H1 (cell line): Measurements from ENCODE around the gene RASGEF1B. TPM values are rescaled to one million over a fixed set of nuclear protein-coding genes. Genes with fewer than 3 reads are reported as not detected.

Experiments
- CTCF ChIA-PET: fragments of 300-600 bp; sonication (Branson Sonifier 250); formaldehyde crosslinking; loops from one replicate; lab custom pipeline; 2021; ENCODE audit not compliant: partially characterized antibody; lab: Charles Lee
- POLR2A ChIA-PET: fragments of 300-600 bp; sonication (Branson Sonifier 250); formaldehyde crosslinking; loops from one replicate; lab custom pipeline; 2021; ENCODE audit warnings: inconsistent platforms; ENCODE audit not compliant: partially characterized antibody; lab: Charles Lee
- DNase-seq, 2 experiments: peaks; one replicate each; pipeline versions ENCODE4 v3.0.0 to v3.0.0-alpha.2; 2010 to 2022; ENCODE audit warnings: low spot score in 2 of 2, low read depth in 1 of 2, mixed read lengths in 1 of 2
- FAIRE-seq: peaks from 2 replicates; lab custom pipeline; 2011; peaks lifted over from hg19 to GRCh38; lab: Jason Lieb, UNC
- H2AFZ ChIP-seq: 2 replicates; pipeline ENCODE4 v1.8.1; 2012; ENCODE audit warnings: low read length, inconsistent platforms
- H2AK5ac ChIP-seq: 2 replicates; pipeline ENCODE4 v1.6.1; 2013; ENCODE audit warnings: low read depth, low read length
- H2BK120ac ChIP-seq: replicated peaks from 2 replicates; pipeline ENCODE3; 2013; ENCODE audit warnings: low read depth, low read length, inconsistent platforms
- H2BK12ac ChIP-seq: 2 replicates; pipeline ENCODE4 v1.6.1; 2013; ENCODE audit warnings: low read depth, low read length
- H2BK15ac ChIP-seq: 2 replicates; pipeline ENCODE4 v1.6.1; 2013; ENCODE audit warnings: low read length
- H2BK20ac ChIP-seq: 2 replicates; pipeline ENCODE4 v1.6.1; 2013; ENCODE audit warnings: low read length
- H2BK5ac ChIP-seq: 2 replicates; pipeline ENCODE4 v1.6.1; 2013; ENCODE audit warnings: low read depth, low read length
- H3K14ac ChIP-seq: 2 replicates; pipeline ENCODE4 v1.6.1; 2013; ENCODE audit warnings: inconsistent platforms; ENCODE audit not compliant: insufficient read length
- H3K18ac ChIP-seq: 2 replicates; pipeline ENCODE4 v1.6.1; 2013; ENCODE audit warnings: low read length; ENCODE audit errors: extremely low read depth
- H3K23ac ChIP-seq: 2 replicates; pipeline ENCODE4 v1.6.1; 2013; ENCODE audit warnings: inconsistent platforms; ENCODE audit not compliant: insufficient read length
- H3K23me2 ChIP-seq: 2 replicates; pipeline ENCODE4 v1.6.1; 2013; ENCODE audit warnings: low read depth, low read length
- H3K27ac ChIP-seq: 2 replicates; pipeline ENCODE4 v1.6.1; 2011; ENCODE audit warnings: low read depth, low read length, inconsistent platforms
- H3K27me3 ChIP-seq, 4 experiments: replicated peaks in 1 of 4; 1 replicate in 1 of 4; 2 replicates in 3 of 4; pipeline versions ENCODE4 v1.6.1 to v1.8.1; 2011 to 2013; ENCODE audit warnings: low read length in 3 of 4, mild to moderate bottlenecking in 3 of 4, inconsistent platforms in 2 of 4, mixed read lengths in 2 of 4, moderate library complexity in 1 of 4; ENCODE audit not compliant: control insufficient read depth in 3 of 4, insufficient read depth in 3 of 4; ENCODE audit errors: extremely low read depth in 1 of 4
- H3K36me3 ChIP-seq, 4 experiments: 2 replicates each; pipeline versions ENCODE4 v1.6.1 to v1.8.1; 2011 to 2013; ENCODE audit warnings: mild to moderate bottlenecking in 4 of 4, low read length in 3 of 4, moderate library complexity in 2 of 4, control low read depth in 1 of 4, inconsistent platforms in 1 of 4; ENCODE audit not compliant: insufficient read depth in 4 of 4, control insufficient read depth in 2 of 4
- H3K4ac ChIP-seq: replicated peaks from 2 replicates; pipeline ENCODE3; 2013; ENCODE audit warnings: low read length, low read depth, mixed read lengths, inconsistent platforms; ENCODE audit not compliant: insufficient read length
- H3K4me1 ChIP-seq, 4 experiments: replicated peaks in 1 of 4; 1 replicate in 1 of 4; 2 replicates in 3 of 4; pipeline versions ENCODE4 v1.6.1 to v1.8.1; 2011 to 2013; ENCODE audit warnings: low read length in 3 of 4, inconsistent platforms in 2 of 4, mixed read lengths in 1 of 4; ENCODE audit not compliant: insufficient read depth in 4 of 4, control insufficient read depth in 3 of 4
- H3K4me2 ChIP-seq, 2 experiments: 2 replicates each; pipeline versions ENCODE4 v1.6.1 to v1.8.1; 2011 to 2013; ENCODE audit warnings: low read depth in 2 of 2, low read length in 2 of 2, control low read depth in 1 of 2, inconsistent platforms in 1 of 2, mild to moderate bottlenecking in 1 of 2; ENCODE audit not compliant: insufficient read depth in 1 of 2
- H3K4me3 ChIP-seq, 4 experiments: fragments of 200-600, 300-600 bp in 1 of 4; sonication (generic), shearing (Covaris generic), sonication (Bioruptor Twin) in 1 of 4; 2 replicates each; pipeline versions ENCODE4 v1.5.1 to v1.8.1; 2011 to 2016; ENCODE audit warnings: low read length in 4 of 4, low read depth in 3 of 4, control low read depth in 2 of 4, inconsistent platforms in 2 of 4, mild to moderate bottlenecking in 2 of 4, mixed read lengths in 1 of 4, moderate library complexity in 1 of 4; ENCODE audit not compliant: insufficient read depth in 2 of 4; ENCODE audit errors: extremely low read depth in 1 of 4
- H3K56ac ChIP-seq: replicated peaks from 2 replicates; pipeline ENCODE3; 2013; ENCODE audit warnings: low read depth, mild to moderate bottlenecking, mixed read lengths, low read length, inconsistent platforms; ENCODE audit not compliant: insufficient read length
- H3K79me1 ChIP-seq: 2 replicates; pipeline ENCODE4 v1.6.1; 2013; ENCODE audit warnings: low read depth, low read length, control low read depth
- H3K79me2 ChIP-seq, 2 experiments: 2 replicates each; pipeline versions ENCODE4 v1.6.1 to v1.8.1; 2012 to 2013; ENCODE audit warnings: low read length in 2 of 2, mild to moderate bottlenecking in 2 of 2, inconsistent platforms in 1 of 2; ENCODE audit not compliant: insufficient read depth in 2 of 2, control insufficient read depth in 1 of 2
- H3K9ac ChIP-seq, 4 experiments: replicated peaks in 1 of 4; 1 replicate in 1 of 4; 2 replicates in 3 of 4; pipeline versions ENCODE4 v1.6.1 to v1.8.1; 2011 to 2013; ENCODE audit warnings: low read depth in 3 of 4, low read length in 3 of 4, control low read depth in 2 of 4, mild to moderate bottlenecking in 2 of 4, moderate library complexity in 2 of 4, inconsistent platforms in 1 of 4; ENCODE audit errors: extremely low read depth in 1 of 4
- H3K9me3 ChIP-seq, 2 experiments: 2 replicates each; pipeline versions ENCODE4 v1.6.1 to v1.8.1; 2012 to 2013; ENCODE audit warnings: mild to moderate bottlenecking in 2 of 2, moderate library complexity in 2 of 2, control low read depth in 1 of 2, inconsistent platforms in 1 of 2, low read depth in 1 of 2, low read length in 1 of 2, mixed read lengths in 1 of 2; ENCODE audit not compliant: insufficient read depth in 2 of 2
- H4K20me1 ChIP-seq, 2 experiments: replicated peaks in 1 of 2; 2 replicates each; pipeline versions ENCODE3 to v1.8.1; 2011 to 2013; ENCODE audit warnings: inconsistent platforms in 2 of 2, low read length in 2 of 2, mild to moderate bottlenecking in 1 of 2; ENCODE audit not compliant: insufficient read depth in 2 of 2, control insufficient read depth in 1 of 2
- H4K5ac ChIP-seq: 2 replicates; pipeline ENCODE4 v1.6.1; 2013; ENCODE audit warnings: low read length, low read depth, mixed read lengths, inconsistent platforms; ENCODE audit not compliant: insufficient read length
- H4K8ac ChIP-seq: 2 replicates; pipeline ENCODE4 v1.8.0; 2013; ENCODE audit warnings: mild to moderate bottlenecking, moderate library complexity, low read length, inconsistent platforms; ENCODE audit not compliant: insufficient read depth; ENCODE audit errors: extremely low read depth
- H4K91ac ChIP-seq: replicated peaks from 2 replicates; pipeline ENCODE3; 2013; ENCODE audit warnings: low read length, mixed read lengths, inconsistent platforms; ENCODE audit not compliant: insufficient read length
- ASH2L ChIP-seq: fragments of 200-600, 300-600 bp; sonication (generic); IDR thresholded peaks from one replicate; pipeline ENCODE4 v1.7.1; 2017; ENCODE audit warnings: low read length
- ATF2 ChIP-seq: IDR thresholded peaks from 2 replicates; pipeline ENCODE4 v1.6.1; 2012; ENCODE audit warnings: low read length, inconsistent platforms
- EP300 ChIP-seq, 2 experiments: IDR thresholded peaks; 1 replicate in 1 of 2; 2 replicates in 1 of 2; pipeline ENCODE4 v1.6.1; 2011 to 2012; ENCODE audit warnings: low read depth in 2 of 2, low read length in 2 of 2, mild to moderate bottlenecking in 2 of 2, borderline replicate concordance in 1 of 2, inconsistent platforms in 1 of 2, moderate library complexity in 1 of 2
- EZH2 ChIP-seq: fragments of 200-600 bp; sonication (generic); IDR thresholded peaks from 2 replicates; pipeline ENCODE4 v1.7.1; 2012; ENCODE audit warnings: low read depth, mild to moderate bottlenecking, moderate library complexity, low read length, inconsistent platforms; ENCODE audit not compliant: severe bottlenecking
- RAD21 ChIP-seq, 2 experiments: IDR thresholded peaks in 1 of 2; conservative IDR thresholded peaks in 1 of 2; 2 replicates each; pipeline ENCODE4 v1.6.1; 2011; ENCODE audit warnings: low read depth in 2 of 2, low read length in 2 of 2, improper control_type of control experiment in 1 of 2, inconsistent platforms in 1 of 2, mild to moderate bottlenecking in 1 of 2, moderate library complexity in 1 of 2
- RNF2 ChIP-seq: fragments of 200-900, 300-1000 bp; sonication (generic); IDR thresholded peaks from 2 replicates; pipeline ENCODE4 v1.7.1; 2016; ENCODE audit warnings: borderline replicate concordance, low read depth, mild to moderate bottlenecking, antibody characterized with exemption, low read length; ENCODE audit not compliant: poor library complexity, severe bottlenecking; ENCODE audit errors: missing control alignments
- RXRA ChIP-seq: IDR thresholded peaks from 2 replicates; pipeline ENCODE4 v1.6.1; 2011; ENCODE audit warnings: low read depth, mild to moderate bottlenecking, low read length, moderate library complexity; ENCODE audit not compliant: insufficient read depth
- SAP30 ChIP-seq: fragments of 300-600 bp; sonication (generic); IDR thresholded peaks from 2 replicates; pipeline ENCODE4 v1.7.1; 2012; ENCODE audit warnings: low read length, moderate library complexity, mild to moderate bottlenecking, inconsistent platforms; ENCODE audit not compliant: insufficient read depth, insufficient replicate concordance
- SP1 ChIP-seq: IDR thresholded peaks from 2 replicates; pipeline ENCODE4 v1.6.1; 2011; ENCODE audit warnings: low read depth, low read length
- SRF ChIP-seq: IDR thresholded peaks from 2 replicates; pipeline ENCODE4 v1.6.1; 2011; ENCODE audit warnings: mild to moderate bottlenecking, low read depth, low read length, moderate library complexity
- TCF12 ChIP-seq: IDR thresholded peaks from 2 replicates; pipeline ENCODE4 v1.6.1; 2011; ENCODE audit warnings: low read depth, mild to moderate bottlenecking, low read length
- YY1 ChIP-seq: IDR thresholded peaks from 2 replicates; pipeline ENCODE4 v1.6.1; 2011; ENCODE audit warnings: low read depth, mild to moderate bottlenecking, low read length
- polyA plus RNA-seq, 7 experiments: library from polyadenylated mRNA; depleted of rRNA in 3 of 7; stranded (reverse) in 5 of 7; unstranded in 2 of 7; fragments of >200 nt in 5 of 7; fragments of 200-250 nt in 2 of 7; gene quantifications; 1 replicate in 5 of 7; 2 replicates in 1 of 7; 4 replicates in 1 of 7; pipeline versions ENCODE4 v1.2.1 to v1.2.3, GENCODE V29; 2011 to 2013; ENCODE audit warnings: missing spikeins in 2 of 7, mixed read lengths in 2 of 7
- total RNA-seq: library from RNA; stranded (reverse); fragmentation: NEBNext Ultra II Directional; extraction: Animal tissue kit (Norgen Biotek cat#: 25700); gene quantifications from 2 replicates; pipeline ENCODE4 v1.2.1, GENCODE V29; 2021

The RASGEF1B gene
- total and polyA plus RNA-seq, 2 of the 8 experiments (the other 6 are each of a cell fraction or from before 2014, with no cell fraction given): 1.6 to 4.7 TPM

DNA sequence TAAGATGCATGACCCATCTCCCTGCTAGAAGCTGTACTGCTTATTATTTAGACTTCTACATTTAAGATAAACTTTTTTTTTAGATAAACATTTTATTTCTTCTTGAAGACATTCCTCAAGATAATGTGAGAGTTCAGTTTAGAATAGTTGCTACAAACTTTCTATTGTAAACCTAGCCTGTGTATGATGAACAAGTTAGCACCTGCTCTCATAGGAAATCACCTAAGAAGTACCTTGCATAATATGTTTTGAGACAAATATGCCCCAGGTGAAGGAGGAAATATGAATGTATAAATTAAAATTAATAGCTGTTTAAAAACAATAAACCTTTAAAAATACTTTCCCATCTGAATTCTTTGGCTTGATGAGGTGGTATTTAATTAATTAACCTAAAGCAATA, 35.6 kb downstream of the RASGEF1B start:
- no peaks in the 10 kb centered on the region for H3K27me3 ChIP-seq
- no peak for TF ChIP-seq EZH2
- TF ChIP-seq ATF2: no peak
- TF ChIP-seq ASH2L: no peak
- TF ChIP-seq SAP30: no peak
- no peak for TF ChIP-seq YY1
- no peak for TF ChIP-seq EP300 (IDR thresholded peaks at IDR 0.05; ENCODE audit: borderline replicate concordance in 1 of 2, low read depth in 2 of 2, low read length in 2 of 2)
- TF ChIP-seq RAD21 (IDR thresholded peaks at IDR 0.05 in 1 of 2, conservative IDR thresholded peaks at IDR 0.05 in 1 of 2; ENCODE audit: low read depth in 2 of 2, low read length in 2 of 2): no peak
- TF ChIP-seq SP1: no peak
- TF ChIP-seq RNF2: no peak
- no peak for TF ChIP-seq SRF
- TF ChIP-seq TCF12: no peak
- no peak for TF ChIP-seq RXRA
- TF ChIP-seq, all 59 proteins: peak for 0
- Histone ChIP-seq H4K8ac (no peak overlapping the region), H2AFZ (no peak overlapping the region), H3K4me3 (no peak overlapping the region), H2BK15ac (no peak overlapping the region), H3K4me1 (no peaks in the 10 kb centered on the region), H3K27ac (no peak overlapping the region), H4K20me1 (no peaks in the 10 kb centered on the region), H2BK12ac (no peak overlapping the region), H3K4ac (no peak overlapping the region), H3K9ac (no peak overlapping the region), H3K79me2 (no peaks in the 10 kb centered on the region), H2BK120ac (no peak overlapping the region), H2AK5ac (no peak overlapping the region), H3K4me2 (no peak overlapping the region), H3K23me2 (no peaks in the 10 kb centered on the region), H3K79me1 (no peaks in the 10 kb centered on the region), H2BK5ac (no peak overlapping the region), H3K18ac (no peak overlapping the region), H3K36me3 (peaks cover 0 to 5% (median 0%) of the 10 kb centered on the region in 4 experiments; a peak in 2 of 8 replicates), H4K91ac (no peak overlapping the region), H3K56ac (no peak overlapping the region), H3K23ac (no peak overlapping the region), H3K14ac (no peak overlapping the region), H4K5ac (no peak overlapping the region), H3K9me3 (no peaks in the 10 kb centered on the region), H2BK20ac (no peak overlapping the region)
- DNase-seq (no peak), FAIRE-seq (no peak)
- POLR2A ChIA-PET: interaction anchor here (1.1 kb wide), 1 partner anchor 17 kb away, joined by 5 read pairs; no protein-coding TSS in a partner anchor
- CTCF ChIA-PET: interaction anchor here (0.7 to 2.5 kb wide), 4 partner anchors 9 to 31 kb away, joined by 3 to 7 read pairs (median 5); no protein-coding TSS in a partner anchor
